ENCODE results near the gene TGFBR3L. TPM values are rescaled to one million over a fixed set of nuclear protein-coding genes. Genes with fewer than 3 reads are reported as not detected.

Gene TGFBR3L
- total and polyA plus RNA-seq, 2 of the 13 experiments (the other 11 are each of a cell fraction or from before 2014, with no cell fraction given): 0.20 to 1.0 TPM

GRCh38 chr19:7965259-7965841 is 50.7 kb downstream of the TGFBR3L start:
- Histone ChIP-seq H3K4me1 (ENCODE audit: insufficient read depth, low read length) (peaks cover 24% of the 10 kb centered on the region), H2AFZ (ENCODE audit: low read length) (no peak overlapping the region), H3K79me2 (ENCODE audit: insufficient read depth, low read length) (no peaks in the 10 kb centered on the region), H3K4me3 (replicated peaks in 1 of 3; ENCODE audit: insufficient read depth in 1 of 3, low read depth in 2 of 3, low read length in 3 of 3) (no peak overlapping the region), H3K27me3 (ENCODE audit: control insufficient read depth in 1 of 2, insufficient read depth in 2 of 2, low read length in 2 of 2) (no peaks in the 10 kb centered on the region), H3K4me2 (ENCODE audit: low read depth, low read length) (no peak overlapping the region), H3K36me3 (replicated peaks in 1 of 2; ENCODE audit: control insufficient read depth in 1 of 2, insufficient read depth in 2 of 2, low read length in 2 of 2) (peaks cover 22 to 79% of the 10 kb centered on the region in 2 experiments; a peak in 4 of 5 replicates), H3K9ac (ENCODE audit: insufficient read depth, low read depth, low read length) (no peak overlapping the region), H4K20me1 (ENCODE audit: insufficient read depth, low read length) (no peaks in the 10 kb centered on the region), H3K9me3 (ENCODE audit: low read length) (no peaks in the 10 kb centered on the region), H3K27ac (ENCODE audit: extremely low read length, insufficient read depth, low read length) (no peak overlapping the region)
- DNase-seq (ENCODE audit: low spot score) (no peak), FAIRE-seq (no peak), ATAC-seq (no peak)
- BruUV-seq (replicated peaks): no TSS peak
- no peak for TF ChIP-seq ZNF550 (CRISPR knock-in tag; IDR thresholded peaks at IDR 0.05; ENCODE audit: borderline replicate concordance)
- TF ChIP-seq, protein P1, sequence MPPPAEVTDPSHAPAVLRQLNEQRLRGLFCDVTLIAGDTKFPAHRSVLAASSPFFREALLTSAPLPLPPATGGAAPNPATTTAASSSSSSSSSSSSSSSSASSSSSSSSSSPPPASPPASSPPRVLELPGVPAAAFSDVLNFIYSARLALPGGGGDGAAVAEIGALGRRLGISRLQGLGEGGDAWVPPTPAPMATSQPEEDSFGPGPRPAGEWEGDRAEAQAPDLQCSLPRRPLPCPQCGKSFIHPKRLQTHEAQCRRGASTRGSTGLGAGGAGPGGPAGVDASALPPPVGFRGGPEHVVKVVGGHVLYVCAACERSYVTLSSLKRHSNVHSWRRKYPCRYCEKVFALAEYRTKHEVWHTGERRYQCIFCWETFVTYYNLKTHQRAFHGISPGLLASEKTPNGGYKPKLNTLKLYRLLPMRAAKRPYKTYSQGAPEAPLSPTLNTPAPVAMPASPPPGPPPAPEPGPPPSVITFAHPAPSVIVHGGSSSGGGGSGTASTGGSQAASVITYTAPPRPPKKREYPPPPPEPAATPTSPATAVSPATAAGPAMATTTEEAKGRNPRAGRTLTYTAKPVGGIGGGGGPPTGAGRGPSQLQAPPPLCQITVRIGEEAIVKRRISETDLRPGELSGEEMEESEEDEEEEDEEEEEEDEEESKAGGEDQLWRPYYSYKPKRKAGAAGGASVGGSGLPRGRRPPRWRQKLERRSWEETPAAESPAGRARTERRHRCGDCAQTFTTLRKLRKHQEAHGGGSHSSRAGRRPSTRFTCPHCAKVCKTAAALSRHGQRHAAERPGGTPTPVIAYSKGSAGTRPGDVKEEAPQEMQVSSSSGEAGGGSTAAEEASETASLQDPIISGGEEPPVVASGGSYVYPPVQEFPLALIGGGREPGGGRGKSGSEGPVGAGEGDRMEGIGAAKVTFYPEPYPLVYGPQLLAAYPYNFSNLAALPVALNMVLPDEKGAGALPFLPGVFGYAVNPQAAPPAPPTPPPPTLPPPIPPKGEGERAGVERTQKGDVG (CRISPR knock-in tag; IDR thresholded peaks at IDR 0.05; ENCODE audit: borderline replicate concordance): no peak
- TF ChIP-seq CREBL2 (CRISPR knock-in tag; IDR thresholded peaks at IDR 0.05; ENCODE audit: borderline replicate concordance): no peak
- TF ChIP-seq WIZ (CRISPR knock-in tag; IDR thresholded peaks at IDR 0.05): no peak
- no peak for TF ChIP-seq ZNF800 (CRISPR knock-in tag; IDR thresholded peaks at IDR 0.05)
- TF ChIP-seq CAMTA2 (CRISPR knock-in tag; IDR thresholded peaks at IDR 0.05; ENCODE audit: borderline replicate concordance): no peak
- no peak for TF ChIP-seq HMGA1 (CRISPR knock-in tag; conservative IDR thresholded peaks at IDR 0.05)
- CTCF ChIA-PET (ENCODE audit: low intra/inter-chr PET ratio, low total read pairs): no interaction called here
- intact Hi-C loops (cut with micrococcal nuclease; ENCODE audit: unreplicated experiment): no loop called here
- in situ Hi-C loops (cut with HindIII; ENCODE audit: extremely low pct_ligation_motif_present, low pct_unique_long_range_greater_than_20kb): no loop called here
- POLR2A ChIA-PET: interaction anchor here (1.4 kb wide), 1 partner anchor 21 kb away, joined by 7 read pairs; the partner anchor contains the start of gene TIMM44
- 98% methylated on average over 12 of the region's 12 CpGs for WGBS (ENCODE audit: low lambda C conversion rate)

Measured in HepG2 (cell line).